GM12878 (cell line): ENCODE results near the gene FAM20B. TPM values are rescaled to one million over a fixed set of nuclear protein-coding genes. Genes with fewer than 3 reads are reported as not detected.
A peak's percentile ranks its signal among the peaks of the same experiment; 100 is the strongest.

ENCODE experiments used
- ATAC-seq: fragments of 200-7000 bp; cut with Tn5 transposase; 3 replicates; pipeline ENCODE4 v1.9.1; 2020; ENCODE audit warnings: mild to moderate bottlenecking, moderate library complexity
- BruUV-seq: library from RNA; stranded (reverse); fragments of 400-500 nt; replicated peaks from 2 replicates; lab custom pipeline; 2021; lab: Mats Ljungman, UMichigan
- CTCF ChIA-PET: fragments of 300-600 bp; sonication (Branson Sonifier 250); formaldehyde crosslinking; extraction: SDS; loops from one replicate; lab custom pipeline; 2021; ENCODE audit warnings: inconsistent platforms; lab: Yijun Ruan, JAX
- POLR2A ChIA-PET: fragments of 350-600 bp; formaldehyde crosslinking; extraction: SDS; loops from one replicate; lab custom pipeline; 2021; ENCODE audit warnings: inconsistent platforms; lab: Charles Lee
- RAD21 ChIA-PET: fragments of 300-600 bp; sonication (Branson Sonifier 250); formaldehyde crosslinking; loops from one replicate; lab custom pipeline; 2023; ENCODE audit warnings: antibody characterized with exemption; ENCODE audit not compliant: unreplicated experiment; lab: Charles Lee
- SMC1A ChIA-PET: fragments of 300-600 bp; sonication (Branson Sonifier 250); formaldehyde crosslinking; loops from one replicate; lab custom pipeline; 2023; ENCODE audit not compliant: unreplicated experiment, uncharacterized antibody; lab: Charles Lee
- DNase-seq: peaks from one replicate; pipeline ENCODE4 v3.0.0-alpha.2; 2011; ENCODE audit warnings: low read depth, low spot score
- FAIRE-seq: peaks from 3 replicates; lab custom pipeline; 2011; peaks lifted over from hg19 to GRCh38; lab: Jason Lieb, UNC
- H2AFZ ChIP-seq: 2 replicates; pipeline ENCODE4 v1.6.0; 2011; ENCODE audit warnings: low read depth, low read length, control low read depth; ENCODE audit not compliant: control insufficient read depth
- H3K27ac ChIP-seq: 2 replicates; pipeline ENCODE4 v1.5.1; 2011; ENCODE audit warnings: control low read depth; ENCODE audit not compliant: control insufficient read depth, insufficient read depth
- H3K27me3 ChIP-seq, 2 experiments: replicated peaks in 1 of 2; 2 replicates each; pipeline versions ENCODE4 v1.6.0 to v1.6.1; 2011; ENCODE audit warnings: low read length in 1 of 2; ENCODE audit not compliant: control insufficient read depth in 2 of 2, insufficient read depth in 2 of 2
- H3K36me3 ChIP-seq, 2 experiments: 2 replicates each; pipeline ENCODE4 v1.5.1; 2011; ENCODE audit warnings: low read length in 1 of 2; ENCODE audit not compliant: control insufficient read depth in 2 of 2, insufficient read depth in 2 of 2
- H3K4me1 ChIP-seq: 2 replicates; pipeline ENCODE4 v1.6.1; 2011; ENCODE audit warnings: mild to moderate bottlenecking, low read length, moderate library complexity, mixed read lengths; ENCODE audit not compliant: control insufficient read depth, insufficient read depth
- H3K4me2 ChIP-seq: 2 replicates; pipeline ENCODE4 v1.6.0; 2011; ENCODE audit warnings: control low read depth; ENCODE audit not compliant: control insufficient read depth, insufficient read depth
- H3K4me3 ChIP-seq: fragments of 200-600 bp; sonication (generic); 2 replicates; pipeline ENCODE4 v1.5.1; 2016
- H3K79me2 ChIP-seq: 2 replicates; pipeline ENCODE4 v1.6.0; 2011; ENCODE audit warnings: low read length; ENCODE audit not compliant: control insufficient read depth, insufficient read depth
- H3K9ac ChIP-seq: 2 replicates; pipeline ENCODE4 v1.8.0; 2011; ENCODE audit warnings: low read length, control low read depth, mixed read lengths; ENCODE audit not compliant: control insufficient read depth, insufficient read depth
- H3K9me3 ChIP-seq: replicated peaks from 3 replicates; pipeline ENCODE4 v1.5.1; 2011; ENCODE audit warnings: mild to moderate bottlenecking, low read length; ENCODE audit not compliant: control insufficient read depth, insufficient read depth
- H4K20me1 ChIP-seq: 2 replicates; pipeline ENCODE4 v1.6.0; 2011; ENCODE audit not compliant: control insufficient read depth, insufficient read depth
- CBFB ChIP-seq: IDR thresholded peaks from 2 replicates; pipeline ENCODE4 v1.6.1; 2016; ENCODE audit warnings: antibody characterized with exemption, low read depth
- CHD2 ChIP-seq: IDR thresholded peaks from 2 replicates; pipeline ENCODE4 v1.6.1; 2011; ENCODE audit warnings: low read depth, low read length, improper control_type of control experiment, borderline replicate concordance
- GABPA ChIP-seq: IDR thresholded peaks from 2 replicates; pipeline ENCODE4 v1.6.1; 2014; ENCODE audit warnings: antibody characterized with exemption, low read depth, mild to moderate bottlenecking, inconsistent platforms
- IKZF2 ChIP-seq, 2 experiments: fragments of 450-650 bp; IDR thresholded peaks; 2 replicates each; pipeline ENCODE4 v1.6.1; 2017; ENCODE audit warnings: mild to moderate bottlenecking in 2 of 2, moderate library complexity in 2 of 2
- MTA3 ChIP-seq: IDR thresholded peaks from 2 replicates; pipeline ENCODE4 v1.6.1; 2012; ENCODE audit warnings: low read length, inconsistent platforms, borderline replicate concordance
- MXI1 ChIP-seq: fragments of 150-350 bp; IDR thresholded peaks from 2 replicates; pipeline ENCODE4 v1.6.1; 2011; ENCODE audit warnings: low read depth, mild to moderate bottlenecking, inconsistent platforms, low read length, improper control_type of control experiment
- MYC ChIP-seq: IDR thresholded peaks from 2 replicates; pipeline ENCODE4 v1.6.1; 2011; ENCODE audit warnings: mild to moderate bottlenecking, low read length, moderate library complexity, inconsistent platforms; ENCODE audit not compliant: insufficient read depth, insufficient replicate concordance, insufficient read length, severe bottlenecking
- NFYB ChIP-seq: IDR thresholded peaks from 2 replicates; pipeline ENCODE4 v1.6.1; 2011; ENCODE audit warnings: low read depth, mild to moderate bottlenecking, low read length, improper control_type of control experiment, moderate library complexity; ENCODE audit not compliant: insufficient read depth
- PAX5 ChIP-seq: IDR thresholded peaks from 2 replicates; pipeline ENCODE4 v1.6.1; 2011; ENCODE audit warnings: low read depth, low read length, borderline replicate concordance
- POLR2AphosphoS2 ChIP-seq: IDR thresholded peaks from 2 replicates; pipeline ENCODE4 v1.6.1; 2011; ENCODE audit warnings: low read depth, mild to moderate bottlenecking, low read length, improper control_type of control experiment, moderate library complexity
- RAD51 ChIP-seq: fragments of 450-650 bp; IDR thresholded peaks from 2 replicates; pipeline ENCODE4 v1.6.1; 2016; ENCODE audit warnings: moderate library complexity, mild to moderate bottlenecking, inconsistent platforms
- RCOR1 ChIP-seq: conservative IDR thresholded peaks from 2 replicates; pipeline ENCODE4 v1.6.1; 2012; ENCODE audit warnings: low read depth, low read length, improper control_type of control experiment
- RFX5 ChIP-seq: IDR thresholded peaks from 2 replicates; pipeline ENCODE4 v1.6.1; 2011; ENCODE audit warnings: low read depth, low read length, improper control_type of control experiment
- SP1 ChIP-seq: IDR thresholded peaks from one replicate; pipeline ENCODE4 v1.6.1; 2011; ENCODE audit warnings: low read depth, low read length
- ZBTB11 ChIP-seq: fragments of 450-650 bp; formaldehyde crosslinking; IDR thresholded peaks from 2 replicates; pipeline ENCODE4 v1.5.0; 2022; ENCODE audit warnings: mild to moderate bottlenecking, missing genetic modification characterization
- ZNF274 ChIP-seq: IDR thresholded peaks from one replicate; pipeline ENCODE4 v1.8.0; 2011; ENCODE audit not compliant: insufficient read length, insufficient read depth
- ZNF622 ChIP-seq: fragments of 450-650 bp; IDR thresholded peaks from 2 replicates; pipeline ENCODE4 v1.6.1; 2017; ENCODE audit warnings: mild to moderate bottlenecking, inconsistent platforms
- WGBS: methylation state at CpG from one replicate; pipeline ENCODE4 v1.1.6; 2016; ENCODE audit warnings: low lambda C conversion rate; ENCODE audit not compliant: insufficient replicate concordance, insufficient coverage; ENCODE audit errors: missing lambda C conversion rate; 5-methylcytosine and 5-hydroxymethylcytosine counted together
- in situ Hi-C: fragments of 300-500 bp; cut with MboI; formaldehyde crosslinking; loops from 9 replicates; pipeline ENCODE4 v1.14.3; 2018; ENCODE audit warnings: mixed read lengths
- intact Hi-C: fragments of 100-400 bp; cut with micrococcal nuclease; formaldehyde crosslinking; loops from one replicate; pipeline ENCODE4 v1.14.2; 2022; ENCODE audit not compliant: unreplicated experiment
- polyA plus RNA-seq, 11 experiments: library from polyadenylated mRNA; depleted of rRNA in 4 of 11; unstranded in 6 of 11; stranded (reverse) in 5 of 11; fragments of >200 nt; fragmentation: Nextera tagmentation in 4 of 11; fragmentation: Illumina TruSeq in 1 of 11; extraction: Ambion mirVana in 4 of 11; extraction: Trizol in 1 of 11; gene quantifications; 1 replicate in 1 of 11; 2 replicates in 10 of 11; pipeline versions ENCODE4 v1.2.1 to v1.2.3, GENCODE V29; 2011 to 2016; ENCODE audit warnings: inconsistent platforms in 2 of 11, missing spikeins in 2 of 11, low read depth in 1 of 11
- total RNA-seq, 4 experiments: library from RNA; depleted of rRNA in 3 of 4; stranded (reverse); fragments of >200 nt in 3 of 4; fragmentation: Illumina TruSeq in 1 of 4; extraction: Trizol in 1 of 4; gene quantifications; 2 replicates each; pipeline versions ENCODE4 v1.2.1 to v1.2.3, GENCODE V29; 2013 to 2021
- TF ChIP-seq, protein P1 (sequence below): IDR thresholded peaks from 2 replicates; pipeline ENCODE4 v1.6.1; 2011; ENCODE audit warnings: borderline replicate concordance, low read depth, mild to moderate bottlenecking, moderate library complexity, low read length; ENCODE audit not compliant: insufficient read depth, poor library complexity, severe bottlenecking
- TF ChIP-seq, protein P2 (sequence below): fragments of 450-650 bp; conservative IDR thresholded peaks from 2 replicates; pipeline ENCODE4 v1.6.1; 2017; ENCODE audit warnings: mild to moderate bottlenecking, moderate library complexity

Gene FAM20B
- total and polyA plus RNA-seq, 10 of the 15 experiments (the other 5 are each of a cell fraction or from before 2014, with no cell fraction given): 2.4 to 25.6 (median 12.8) TPM

DNA sequence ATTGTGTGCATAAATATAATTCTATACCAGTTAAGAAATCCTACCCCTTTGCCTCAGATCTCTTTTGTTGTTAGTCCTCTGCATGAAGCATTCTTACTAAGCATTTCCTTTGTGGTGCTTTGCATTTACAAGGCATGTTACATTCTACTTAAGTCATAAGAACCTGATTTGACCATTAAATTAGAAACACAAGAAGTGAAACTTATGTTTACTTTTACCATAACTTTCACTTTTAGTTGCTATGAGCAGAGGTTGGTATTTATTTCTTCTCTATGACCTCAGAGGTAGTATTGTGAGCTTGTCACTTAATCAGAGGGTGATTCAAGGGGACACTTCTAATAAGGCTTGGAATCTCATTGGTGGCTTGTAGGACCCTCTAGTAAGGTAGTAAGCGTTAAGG, 9.0 kb downstream of the FAM20B start:
- Histone ChIP-seq H3K9ac (no peak overlapping the region), H3K36me3 (no peaks in the 10 kb centered on the region), H3K9me3 (no peaks in the 10 kb centered on the region), H2AFZ (no peak overlapping the region), H3K27me3 (no peaks in the 10 kb centered on the region), H4K20me1 (no peaks in the 10 kb centered on the region), H3K79me2 (peaks cover 70% of the 10 kb centered on the region), H3K27ac (peak overlapping the region; percentile 54), H3K4me2 (peak overlapping the region; percentile 77), H3K4me3 (peak overlapping the region; percentile 12; the same call in 1 of the 2 replicates), H3K4me1 (peaks cover 67% of the 10 kb centered on the region)
- SMC1A ChIA-PET: interaction anchor here (0.6 to 1.0 kb wide), 2 partner anchors 13 to 45 kb away, joined by 3 to 4 read pairs; no protein-coding TSS in a partner anchor
- RAD21 ChIA-PET: interaction anchor here (1.0 kb wide), 1 partner anchor 48 kb away, joined by 3 read pairs; no protein-coding TSS in a partner anchor
- BruUV-seq: no TSS peak
- CTCF ChIA-PET: no interaction called here
- 0% methylated on average over 1 of the region's 1 CpG for WGBS
- ATAC-seq (peak; percentile 83), DNase-seq (peak; percentile 77), FAIRE-seq (peak; percentile 90)
- intact Hi-C loops (no loop called here), in situ Hi-C loops (no loop called here)
- POLR2A ChIA-PET: interaction anchor here (1.0 to 1.4 kb wide), 2 partner anchors 11 to 18 kb away, joined by 3 to 4 read pairs; no protein-coding TSS in a partner anchor
- TF ChIP-seq RFX5 (no peak), IKZF2 (IDR thresholded peaks at IDR 0.05) (peak; percentile 48 to 63; a peak in 2 of 4 replicates), MXI1 (no peak; the same call in 1 of the 2 replicates), PAX5 (no peak), RCOR1 (no peak), POLR2AphosphoS2 (no peak), ZNF622 (no peak), NFYB (peak; percentile 53; the same call in 1 of the 2 replicates), ZNF274 (no peak), CBFB (no peak), SP1 (no peak), RAD51 (0 out of 2 replicates have a peak, but pooled peaks have one; percentile 39), MTA3 (no peak), CHD2 (no peak), GABPA (0 out of 2 replicates have a peak, but pooled peaks have one; percentile 37), ZBTB11 (CRISPR knock-in tag) (no peak), MYC (no peak)
- TF ChIP-seq, protein P1, sequence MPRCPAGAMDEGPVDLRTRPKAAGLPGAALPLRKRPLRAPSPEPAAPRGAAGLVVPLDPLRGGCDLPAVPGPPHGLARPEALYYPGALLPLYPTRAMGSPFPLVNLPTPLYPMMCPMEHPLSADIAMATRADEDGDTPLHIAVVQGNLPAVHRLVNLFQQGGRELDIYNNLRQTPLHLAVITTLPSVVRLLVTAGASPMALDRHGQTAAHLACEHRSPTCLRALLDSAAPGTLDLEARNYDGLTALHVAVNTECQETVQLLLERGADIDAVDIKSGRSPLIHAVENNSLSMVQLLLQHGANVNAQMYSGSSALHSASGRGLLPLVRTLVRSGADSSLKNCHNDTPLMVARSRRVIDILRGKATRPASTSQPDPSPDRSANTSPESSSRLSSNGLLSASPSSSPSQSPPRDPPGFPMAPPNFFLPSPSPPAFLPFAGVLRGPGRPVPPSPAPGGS: no peak
- TF ChIP-seq, protein P2, sequence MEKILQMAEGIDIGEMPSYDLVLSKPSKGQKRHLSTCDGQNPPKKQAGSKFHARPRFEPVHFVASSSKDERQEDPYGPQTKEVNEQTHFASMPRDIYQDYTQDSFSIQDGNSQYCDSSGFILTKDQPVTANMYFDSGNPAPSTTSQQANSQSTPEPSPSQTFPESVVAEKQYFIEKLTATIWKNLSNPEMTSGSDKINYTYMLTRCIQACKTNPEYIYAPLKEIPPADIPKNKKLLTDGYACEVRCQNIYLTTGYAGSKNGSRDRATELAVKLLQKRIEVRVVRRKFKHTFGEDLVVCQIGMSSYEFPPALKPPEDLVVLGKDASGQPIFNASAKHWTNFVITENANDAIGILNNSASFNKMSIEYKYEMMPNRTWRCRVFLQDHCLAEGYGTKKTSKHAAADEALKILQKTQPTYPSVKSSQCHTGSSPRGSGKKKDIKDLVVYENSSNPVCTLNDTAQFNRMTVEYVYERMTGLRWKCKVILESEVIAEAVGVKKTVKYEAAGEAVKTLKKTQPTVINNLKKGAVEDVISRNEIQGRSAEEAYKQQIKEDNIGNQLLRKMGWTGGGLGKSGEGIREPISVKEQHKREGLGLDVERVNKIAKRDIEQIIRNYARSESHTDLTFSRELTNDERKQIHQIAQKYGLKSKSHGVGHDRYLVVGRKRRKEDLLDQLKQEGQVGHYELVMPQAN: no peak
